HepG2 (cell line): ENCODE measurements around the gene SEC14L1. TPM values are rescaled to one million over a fixed set of nuclear protein-coding genes. Genes with fewer than 3 reads are reported as not detected.

Source experiments
- ATAC-seq: fragments of 200-7000 bp; cut with Tn5 transposase; 3 replicates; pipeline ENCODE4 v1.9.1; 2020; ENCODE audit warnings: mild to moderate bottlenecking, moderate library complexity
- BruUV-seq: library from RNA; stranded (reverse); fragments of 400-500 nt; replicated peaks from 2 replicates; lab custom pipeline; 2021; lab: Mats Ljungman, UMichigan
- CTCF ChIA-PET: fragments of 300-600 bp; formaldehyde crosslinking; extraction: SDS; loops from one replicate; lab custom pipeline; 2021; ENCODE audit warnings: low total read pairs, inconsistent platforms, low intra/inter-chr PET ratio; lab: Yijun Ruan, JAX
- POLR2A ChIA-PET: fragments of 350-600 bp; sonication (Branson Sonifier 250); formaldehyde crosslinking; loops from one replicate; lab custom pipeline; 2020; ENCODE audit warnings: antibody characterized with exemption, inconsistent platforms; lab: Yijun Ruan, JAX
- DNase-seq: peaks from one replicate; pipeline ENCODE4 v3.0.0-alpha.2; 2015; ENCODE audit warnings: low spot score
- FAIRE-seq: peaks from 3 replicates; lab custom pipeline; 2011; peaks lifted over from hg19 to GRCh38; lab: Jason Lieb, UNC
- H2AFZ ChIP-seq: one replicate; pipeline ENCODE4 v1.6.1; 2011; ENCODE audit warnings: low read length, inconsistent platforms
- H3K27ac ChIP-seq: fragments of 300-600 bp; 3 replicates; pipeline ENCODE4 v1.8.0; 2011; ENCODE audit warnings: mixed run types, mild to moderate bottlenecking, mixed read lengths, low read length, inconsistent platforms; ENCODE audit not compliant: insufficient read depth; ENCODE audit errors: extremely low read length
- H3K27me3 ChIP-seq, 2 experiments: fragments of 200-600 bp in 1 of 2; 2 replicates in 1 of 2; 3 replicates in 1 of 2; pipeline versions ENCODE4 v1.6.0 to v1.8.0; 2011; ENCODE audit warnings: low read length in 2 of 2, mild to moderate bottlenecking in 2 of 2, moderate library complexity in 2 of 2, inconsistent platforms in 1 of 2; ENCODE audit not compliant: insufficient read depth in 2 of 2, control insufficient read depth in 1 of 2
- H3K36me3 ChIP-seq, 2 experiments: fragments of 200-600 bp in 1 of 2; replicated peaks in 1 of 2; 2 replicates in 1 of 2; 3 replicates in 1 of 2; pipeline versions ENCODE4 v1.5.1 to v1.8.0; 2011; ENCODE audit warnings: low read length in 2 of 2, inconsistent platforms in 1 of 2; ENCODE audit not compliant: insufficient read depth in 2 of 2, control insufficient read depth in 1 of 2
- H3K4me1 ChIP-seq: 2 replicates; pipeline ENCODE4 v1.5.1; 2012; ENCODE audit warnings: low read length, inconsistent platforms; ENCODE audit not compliant: insufficient read depth
- H3K4me2 ChIP-seq: 2 replicates; pipeline ENCODE4 v1.6.0; 2011; ENCODE audit warnings: low read depth, low read length, inconsistent platforms
- H3K4me3 ChIP-seq, 3 experiments: fragments of 200-600 bp in 1 of 3; sonication (generic), shearing (Covaris generic) in 1 of 3; replicated peaks in 1 of 3; 2 replicates each; pipeline ENCODE4 v1.5.1; 2011 to 2016; ENCODE audit warnings: low read length in 3 of 3, inconsistent platforms in 2 of 3, low read depth in 2 of 3, mild to moderate bottlenecking in 2 of 3, control low read depth in 1 of 3, mixed read lengths in 1 of 3; ENCODE audit not compliant: insufficient read depth in 1 of 3
- H3K79me2 ChIP-seq: one replicate; pipeline ENCODE4 v1.6.1; 2011; ENCODE audit warnings: low read length, inconsistent platforms; ENCODE audit not compliant: insufficient read depth
- H3K9ac ChIP-seq: 2 replicates; pipeline ENCODE4 v1.6.0; 2011; ENCODE audit warnings: mild to moderate bottlenecking, low read depth, low read length, inconsistent platforms; ENCODE audit not compliant: insufficient read depth
- H3K9me3 ChIP-seq: 2 replicates; pipeline ENCODE4 v1.5.1; 2012; ENCODE audit warnings: mild to moderate bottlenecking, low read length
- H4K20me1 ChIP-seq: 2 replicates; pipeline ENCODE4 v1.6.0; 2011; ENCODE audit warnings: inconsistent platforms, mild to moderate bottlenecking, low read length, moderate library complexity; ENCODE audit not compliant: insufficient read depth
- CEBPB ChIP-seq: IDR thresholded peaks from 2 replicates; pipeline ENCODE4 v1.6.1; 2011; ENCODE audit warnings: low read depth, low read length, improper control_type of control experiment, borderline replicate concordance
- FOXO1 ChIP-seq: sonication (generic); formaldehyde crosslinking; IDR thresholded peaks from 2 replicates; pipeline ENCODE4 v1.4.0; 2020; ENCODE audit warnings: missing genetic modification reagents
- FOXP1 ChIP-seq, 2 experiments: fragments of 450-650 bp in 1 of 2; IDR thresholded peaks; 2 replicates each; pipeline ENCODE4 v1.6.1; 2017 to 2018; ENCODE audit warnings: antibody characterized with exemption in 1 of 2
- JUND ChIP-seq: sonication (generic); formaldehyde crosslinking; IDR thresholded peaks from 2 replicates; pipeline ENCODE4 v1.8.0; 2022; ENCODE audit warnings: mild to moderate bottlenecking, missing genetic modification reagents
- MAFG ChIP-seq: sonication (generic); formaldehyde crosslinking; IDR thresholded peaks from 2 replicates; pipeline ENCODE4 v1.5.1; 2020; ENCODE audit warnings: mild to moderate bottlenecking, missing genetic modification reagents
- SRSF4 ChIP-seq: fragments of 200-400 bp; formaldehyde crosslinking; IDR thresholded peaks from one replicate; pipeline ENCODE4 v1.6.1; 2018; ENCODE audit warnings: mild to moderate bottlenecking, low read depth, low read length, moderate library complexity; ENCODE audit not compliant: poor library complexity, severe bottlenecking
- TCF7 ChIP-seq: sonication (generic); IDR thresholded peaks from 2 replicates; pipeline ENCODE4 v1.6.1; 2016; ENCODE audit warnings: antibody characterized with exemption, low read depth
- TOPORS ChIP-seq: sonication (generic); formaldehyde crosslinking; IDR thresholded peaks from 2 replicates; pipeline ENCODE4 v1.8.0; 2023; ENCODE audit warnings: mild to moderate bottlenecking, missing genetic modification reagents
- ZNF264 ChIP-seq: sonication (generic); formaldehyde crosslinking; IDR thresholded peaks from 2 replicates; pipeline ENCODE4 v1.4.0; 2020; ENCODE audit warnings: missing genetic modification reagents
- ZNF275 ChIP-seq: sonication (generic); formaldehyde crosslinking; IDR thresholded peaks from 2 replicates; pipeline ENCODE4 v1.8.0; 2022; ENCODE audit warnings: missing genetic modification reagents, mild to moderate bottlenecking, inconsistent platforms, borderline replicate concordance
- ZNF333 ChIP-seq: sonication (generic); formaldehyde crosslinking; IDR thresholded peaks from 2 replicates; pipeline ENCODE4 v1.4.0; 2020; ENCODE audit warnings: mild to moderate bottlenecking, missing genetic modification reagents, borderline replicate concordance
- ZNF337 ChIP-seq: sonication (generic); formaldehyde crosslinking; IDR thresholded peaks from 2 replicates; pipeline ENCODE4 v1.5.1; 2020; ENCODE audit warnings: missing genetic modification reagents, low read depth, mild to moderate bottlenecking, borderline replicate concordance
- WGBS: methylation state at CpG from one replicate; pipeline ENCODE4 v1.1.6; 2017; ENCODE audit warnings: low lambda C conversion rate; 5-methylcytosine and 5-hydroxymethylcytosine counted together
- in situ Hi-C: cut with HindIII; loops from 2 replicates; pipeline ENCODE4 v1.10.0; 2017; ENCODE audit warnings: low pct_unique_long_range_greater_than_20kb; ENCODE audit not compliant: extremely low pct_ligation_motif_present
- intact Hi-C: fragments of 100-400 bp; cut with micrococcal nuclease; formaldehyde crosslinking; loops from one replicate; pipeline ENCODE4 v1.10.0; 2022; ENCODE audit not compliant: unreplicated experiment
- polyA plus RNA-seq, 8 experiments: library from polyadenylated mRNA; depleted of rRNA in 3 of 8; stranded (reverse) in 7 of 8; unstranded in 1 of 8; fragments of >200 nt; fragmentation: Illumina TruSeq in 4 of 8; extraction: Trizol in 4 of 8; gene quantifications; 2 replicates each; pipeline versions ENCODE4 v1.2.1 to v1.2.3, GENCODE V29; 2011 to 2016; ENCODE audit warnings: low read depth in 4 of 8, missing spikeins in 1 of 8, mixed read lengths in 1 of 8; ENCODE audit not compliant: insufficient read depth in 1 of 8
- total RNA-seq, 5 experiments: library from RNA; depleted of rRNA; stranded (reverse); fragments of >200 nt; fragmentation: Illumina TruSeq; extraction: Trizol; gene quantifications; 2 replicates each; pipeline ENCODE4 v1.2.3, GENCODE V29; 2016; ENCODE audit warnings: low read depth in 1 of 5
- TF ChIP-seq, protein P1 (sequence below): sonication (generic); formaldehyde crosslinking; IDR thresholded peaks from 2 replicates; pipeline ENCODE4 v1.4.0; 2020; ENCODE audit warnings: missing genetic modification reagents
- TF ChIP-seq, protein P2 (sequence below): IDR thresholded peaks from 2 replicates; pipeline ENCODE4 v1.6.1; 2016
- TF ChIP-seq, protein P3 (sequence below): sonication (generic); formaldehyde crosslinking; IDR thresholded peaks from 2 replicates; pipeline ENCODE4 v1.5.1; 2020; ENCODE audit warnings: mild to moderate bottlenecking, missing genetic modification reagents

Gene SEC14L1
- total and polyA plus RNA-seq, 2 of the 13 experiments (the other 11 are each of a cell fraction or from before 2014, with no cell fraction given) = 26.3 to 43.9 TPM

DNA sequence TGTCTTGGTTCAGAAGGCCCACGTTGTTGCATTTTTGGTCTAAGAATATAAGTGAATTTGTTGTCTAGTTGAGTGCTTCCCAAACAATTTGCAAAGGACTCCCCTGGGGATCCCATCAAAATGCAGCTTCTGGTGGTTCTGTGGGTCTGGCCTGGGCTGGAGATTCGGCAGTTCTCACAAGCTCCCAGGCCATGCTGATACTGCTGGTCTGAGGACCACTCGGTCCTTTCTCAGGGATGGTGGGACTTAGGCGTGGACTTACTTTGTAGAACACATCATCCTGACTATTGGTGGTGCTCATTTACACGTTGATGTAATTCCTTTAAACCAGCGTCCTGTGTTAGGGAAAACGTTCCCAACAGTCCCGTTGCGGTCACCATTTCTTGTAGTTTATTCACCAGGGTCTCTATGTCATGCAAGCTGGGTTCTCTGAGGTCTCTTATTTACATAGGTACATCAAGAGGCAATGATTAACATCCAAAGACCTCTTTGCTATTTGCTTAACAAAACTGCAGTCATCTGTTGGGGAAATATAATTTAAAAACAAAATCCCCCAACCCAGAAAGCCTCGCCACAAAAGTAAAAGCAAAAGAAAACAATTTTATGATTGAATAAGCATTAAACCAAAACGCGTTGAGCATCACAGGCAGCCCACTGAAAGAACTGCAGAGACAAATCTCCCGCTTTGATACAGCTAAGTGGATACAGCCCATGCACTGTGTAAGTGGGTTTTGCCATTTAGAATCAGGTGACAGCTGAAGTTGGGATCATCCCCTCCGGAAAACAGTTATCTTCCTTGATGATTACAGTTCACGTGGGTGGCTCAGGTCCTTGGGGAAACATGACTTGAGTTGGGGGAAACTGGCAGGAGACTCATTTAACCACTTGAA is 39.0 kb upstream of the SEC14L1 start:
- intact Hi-C loops (no loop called here), in situ Hi-C loops (no loop called here)
- POLR2A ChIA-PET = interaction anchor here (0.7 to 4.3 kb wide), 10 partner anchors 10 to 186 kb away, joined by 3 to 50 read pairs (median 10); partner anchors contain the start of gene SEC14L1
- WGBS = 9% methylated on average over 14 of the region's 15 CpGs
- H3K4me3 ChIP-seq = peak overlapping the region in 2 of 3 experiments; percentile 19 to 44; a peak in 1 of 6 replicates
- H3K36me3 ChIP-seq = peaks cover 2 to 13% of the 10 kb centered on the region in 2 experiments; a peak in 3 of 5 replicates
- FAIRE-seq = peak; percentile 46
- peak overlapping the region; percentile 52 for H3K9ac ChIP-seq
- H3K27ac ChIP-seq = peak overlapping the region; percentile 68
- peak; percentile 89 for ATAC-seq
- no peaks in the 10 kb centered on the region for H3K79me2 ChIP-seq
- DNase-seq = peak; percentile 88
- CTCF ChIA-PET = no interaction called here
- H2AFZ ChIP-seq = no peak overlapping the region
- H3K4me1 ChIP-seq = peaks cover 84% of the 10 kb centered on the region
- H3K4me2 ChIP-seq = peak overlapping the region; percentile 77
- TSS peak; percentile 9 for BruUV-seq
- H3K27me3 ChIP-seq = no peaks in the 10 kb centered on the region
- H3K9me3 ChIP-seq = no peaks in the 10 kb centered on the region
- no peaks in the 10 kb centered on the region for H4K20me1 ChIP-seq
- TF ChIP-seq, protein P1, sequence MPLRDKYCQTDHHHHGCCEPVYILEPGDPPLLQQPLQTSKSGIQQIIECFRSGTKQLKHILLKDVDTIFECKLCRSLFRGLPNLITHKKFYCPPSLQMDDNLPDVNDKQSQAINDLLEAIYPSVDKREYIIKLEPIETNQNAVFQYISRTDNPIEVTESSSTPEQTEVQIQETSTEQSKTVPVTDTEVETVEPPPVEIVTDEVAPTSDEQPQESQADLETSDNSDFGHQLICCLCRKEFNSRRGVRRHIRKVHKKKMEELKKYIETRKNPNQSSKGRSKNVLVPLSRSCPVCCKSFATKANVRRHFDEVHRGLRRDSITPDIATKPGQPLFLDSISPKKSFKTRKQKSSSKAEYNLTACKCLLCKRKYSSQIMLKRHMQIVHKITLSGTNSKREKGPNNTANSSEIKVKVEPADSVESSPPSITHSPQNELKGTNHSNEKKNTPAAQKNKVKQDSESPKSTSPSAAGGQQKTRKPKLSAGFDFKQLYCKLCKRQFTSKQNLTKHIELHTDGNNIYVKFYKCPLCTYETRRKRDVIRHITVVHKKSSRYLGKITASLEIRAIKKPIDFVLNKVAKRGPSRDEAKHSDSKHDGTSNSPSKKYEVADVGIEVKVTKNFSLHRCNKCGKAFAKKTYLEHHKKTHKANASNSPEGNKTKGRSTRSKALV (CRISPR knock-in tag) = no peak
- TF ChIP-seq JUND (CRISPR knock-in tag) (no peak), ZNF275 (CRISPR knock-in tag) (no peak), MAFG (no peak), FOXP1 (IDR thresholded peaks at IDR 0.05) (no peak), FOXP1 (CRISPR knock-in tag; IDR thresholded peaks at IDR 0.05) (peak; percentile 39; the same call in 1 of the 2 replicates), TOPORS (no peak), ZNF264 (CRISPR knock-in tag) (no peak), FOXO1 (CRISPR knock-in tag) (0 out of 2 replicates have a peak, but pooled peaks have one; percentile 15), ZNF337 (CRISPR knock-in tag) (no peak), ZNF333 (CRISPR knock-in tag) (no peak), CEBPB (no peak), SRSF4 (no peak), TCF7 (no peak)
- TF ChIP-seq, protein P2, sequence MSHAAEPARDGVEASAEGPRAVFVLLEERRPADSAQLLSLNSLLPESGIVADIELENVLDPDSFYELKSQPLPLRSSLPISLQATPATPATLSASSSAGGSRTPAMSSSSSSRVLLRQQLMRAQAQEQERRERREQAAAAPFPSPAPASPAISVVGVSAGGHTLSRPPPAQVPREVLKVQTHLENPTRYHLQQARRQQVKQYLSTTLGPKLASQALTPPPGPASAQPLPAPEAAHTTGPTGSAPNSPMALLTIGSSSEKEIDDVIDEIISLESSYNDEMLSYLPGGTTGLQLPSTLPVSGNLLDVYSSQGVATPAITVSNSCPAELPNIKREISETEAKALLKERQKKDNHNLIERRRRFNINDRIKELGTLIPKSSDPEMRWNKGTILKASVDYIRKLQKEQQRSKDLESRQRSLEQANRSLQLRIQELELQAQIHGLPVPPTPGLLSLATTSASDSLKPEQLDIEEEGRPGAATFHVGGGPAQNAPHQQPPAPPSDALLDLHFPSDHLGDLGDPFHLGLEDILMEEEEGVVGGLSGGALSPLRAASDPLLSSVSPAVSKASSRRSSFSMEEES = peak; percentile 62
- TF ChIP-seq, protein P3, sequence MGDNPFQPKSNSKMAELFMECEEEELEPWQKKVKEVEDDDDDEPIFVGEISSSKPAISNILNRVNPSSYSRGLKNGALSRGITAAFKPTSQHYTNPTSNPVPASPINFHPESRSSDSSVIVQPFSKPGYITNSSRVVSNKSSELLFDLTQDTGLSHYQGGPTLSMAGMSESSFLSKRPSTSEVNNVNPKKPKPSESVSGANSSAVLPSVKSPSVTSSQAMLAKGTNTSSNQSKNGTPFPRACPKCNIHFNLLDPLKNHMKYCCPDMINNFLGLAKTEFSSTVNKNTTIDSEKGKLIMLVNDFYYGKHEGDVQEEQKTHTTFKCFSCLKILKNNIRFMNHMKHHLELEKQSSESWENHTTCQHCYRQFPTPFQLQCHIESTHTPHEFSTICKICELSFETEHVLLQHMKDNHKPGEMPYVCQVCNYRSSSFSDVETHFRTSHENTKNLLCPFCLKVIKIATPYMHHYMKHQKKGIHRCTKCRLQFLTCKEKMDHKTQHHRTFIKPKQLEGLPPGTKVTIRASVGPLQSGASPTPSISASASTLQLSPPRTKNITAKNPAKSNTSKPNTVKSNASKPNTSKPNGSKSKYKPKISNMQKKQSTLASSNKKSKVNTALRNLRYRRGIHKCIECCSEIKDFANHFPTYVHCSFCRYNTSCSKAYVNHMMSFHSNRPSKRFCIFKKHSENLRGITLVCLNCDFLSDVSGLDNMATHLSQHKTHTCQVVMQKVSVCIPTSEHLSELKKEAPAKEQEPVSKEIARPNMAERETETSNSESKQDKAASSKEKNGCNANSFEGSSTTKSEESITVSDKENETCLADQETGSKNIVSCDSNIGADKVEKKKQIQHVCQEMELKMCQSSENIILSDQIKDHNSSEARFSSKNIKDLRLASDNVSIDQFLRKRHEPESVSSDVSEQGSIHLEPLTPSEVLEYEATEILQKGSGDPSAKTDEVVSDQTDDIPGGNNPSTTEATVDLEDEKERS (CRISPR knock-in tag) = no peak
